Measurements from ENCODE around the gene EXOC7.
A peak's percentile ranks its signal among the peaks of the same experiment; 100 is the strongest.
"Not testable (repeated sequence)": the region's sequence is repeated elsewhere in the genome, so short reads cannot be mapped to it uniquely, and the experiment has no call there.

EXOC7 gene

GRCh38 chr17:76088868-76089576 lies 14.6 kb downstream of the EXOC7 start:
- DNase-seq (ENCODE audit: low read depth) = no peak

- no peak for DNase-seq (ENCODE audit: low read depth)
These were observed 15.3 kb downstream of the EXOC7 start for GRCh38 chr17:76088041-76088867.

GRCh38 chr17:76087531-76087930 lies 16.1 kb downstream of the EXOC7 start:
- no peak for DNase-seq (ENCODE audit: low read depth)

- DNase-seq (ENCODE audit: low read depth) = no peak
These were observed 17.2 kb downstream of the EXOC7 start for GRCh38 chr17:76086384-76086783.

- DNase-seq (ENCODE audit: low read depth) = no peak
These were observed 17.7 kb downstream of the EXOC7 start for GRCh38 chr17:76085731-76086366.

GRCh38 chr17:76085066-76085730 lies 18.4 kb downstream of the EXOC7 start:
- no peak for DNase-seq (ENCODE audit: low read depth)

GRCh38 chr17:76083536-76084182 lies 19.9 kb downstream of the EXOC7 start:
- DNase-seq (ENCODE audit: low read depth) = no peak

- DNase-seq (ENCODE audit: low read depth) = no peak
These were observed 21.0 kb downstream of the EXOC7 start for GRCh38 chr17:76082326-76083251.

- DNase-seq (ENCODE audit: low read depth) = no peak
These were observed 22.0 kb downstream of the EXOC7 start for GRCh38 chr17:76081295-76082210.

- no peak for DNase-seq (ENCODE audit: low read depth)
These were observed 22.8 kb downstream of the EXOC7 start for GRCh38 chr17:76080768-76081287.

GRCh38 chr17:76079956-76080767 lies 23.4 kb downstream of the EXOC7 start:
- no peak for DNase-seq (ENCODE audit: low read depth)

- no peak for DNase-seq (ENCODE audit: low read depth)
These were observed 24.0 kb downstream of the EXOC7 start for GRCh38 chr17:76079535-76079955.

GRCh38 chr17:76078860-76079534 lies 24.6 kb downstream of the EXOC7 start, which contains the start of gene ZACN:
ZACN (plus strand) TSS chr17:76079182; CDS start chr17:76079265, 83 bp downstream.
- DNase-seq (ENCODE audit: low read depth) = no peak

- DNase-seq (ENCODE audit: low read depth) = not testable (repeated sequence)
These were observed 25.2 kb downstream of the EXOC7 start for GRCh38 chr17:76078370-76078769.

GRCh38 chr17:76077584-76078110 lies 25.9 kb downstream of the EXOC7 start:
- DNase-seq (ENCODE audit: low read depth) = no peak

- peak; percentile 13 for DNase-seq (ENCODE audit: low read depth)
These were observed 26.6 kb downstream of the EXOC7 start for GRCh38 chr17:76076765-76077583.

Measured in activated T-helper 9 cell treated with anti-CD3 and anti-CD28 coated beads, Interleukin-2, amount 50 U/mL, for 16 hours (primary cell).